Effector CD8-positive, alpha-beta T cell (primary cell): ENCODE data around the gene SSR4.
A peak's percentile ranks its signal among the peaks of the same experiment; 100 is the strongest.
"Not testable (repeated sequence)": the region's sequence is repeated elsewhere in the genome, so short reads cannot be mapped to it uniquely, and the experiment has no call there.

Experiments
- DNase-seq: peaks from one replicate; lab custom pipeline; 2025; lab: John Stamatoyannopoulos, UW

SSR4 gene

GRCh38 chrX:153805436-153805835 lies 11.0 kb downstream of the SSR4 start:
- no peak for DNase-seq

- no peak for DNase-seq
Measured at GRCh38 chrX:153806999-153807575, 12.6 kb downstream of the SSR4 start.

GRCh38 chrX:153807976-153808375 lies 13.5 kb downstream of the SSR4 start:
- DNase-seq, result no peak

- no peak for DNase-seq
Measured at GRCh38 chrX:153812220-153812619, 17.8 kb downstream of the SSR4 start.

GRCh38 chrX:153813161-153813560 lies 18.7 kb downstream of the SSR4 start:
- no peak for DNase-seq

- no peak for DNase-seq
Measured at GRCh38 chrX:153814591-153815315, 20.3 kb downstream of the SSR4 start.

- no peak for DNase-seq
Measured at GRCh38 chrX:153816831-153817690, 22.6 kb downstream of the SSR4 start.

GRCh38 chrX:153818064-153818463 lies 23.6 kb downstream of the SSR4 start:
- DNase-seq, result not testable (repeated sequence)

- peak; percentile 33 for DNase-seq
Measured at GRCh38 chrX:153818571-153819383, 24.3 kb downstream of the SSR4 start.

- no peak for DNase-seq
Measured at GRCh38 chrX:153819384-153820040, 25.0 kb downstream of the SSR4 start.

- DNase-seq, result no peak
Measured at GRCh38 chrX:153820601-153821000, 26.1 kb downstream of the SSR4 start.

GRCh38 chrX:153821066-153821465 lies 26.6 kb downstream of the SSR4 start:
- DNase-seq, result no peak

GRCh38 chrX:153824348-153824747 lies 29.9 kb downstream of the SSR4 start:
- no peak for DNase-seq

GRCh38 chrX:153825042-153825441 lies 30.6 kb downstream of the SSR4 start:
- DNase-seq, result no peak

GRCh38 chrX:153827016-153827415 lies 32.5 kb downstream of the SSR4 start:
- no peak for DNase-seq

- no peak for DNase-seq
Measured at GRCh38 chrX:153827903-153828302, 33.4 kb downstream of the SSR4 start.

- no peak for DNase-seq
Measured at GRCh38 chrX:153828308-153828707, 33.8 kb downstream of the SSR4 start.

- no peak for DNase-seq
Measured at GRCh38 chrX:153828723-153829548, 34.5 kb downstream of the SSR4 start.

GRCh38 chrX:153829549-153829798 lies 35.0 kb downstream of the SSR4 start:
- no peak for DNase-seq

GRCh38 chrX:153829799-153830639 lies 35.6 kb downstream of the SSR4 start, which contains the start of gene PDZD4:
Gene PDZD4 (minus strand): TSS chrX:153830544. CDS start chrX:153830298, 246 bp downstream.
- no peak for DNase-seq
